ENCODE results near the gene AACS.

GRCh38 chr12:125100551-125101434, 35.6 kb downstream of the AACS start:
- no peak for TF ChIP-seq CTCF (IDR thresholded peaks at IDR 0.05; ENCODE audit: control extremely low read depth in 1 of 3, insufficient read depth in 1 of 3, low read depth in 1 of 3, low read length in 3 of 3)
- no peak for TF ChIP-seq POLR2AphosphoS5 (IDR thresholded peaks at IDR 0.05; ENCODE audit: low read depth, low read length)
- TF ChIP-seq NRF1 (IDR thresholded peaks at IDR 0.05; ENCODE audit: low read depth, low read length) = no peak
- TF ChIP-seq TCF12 (IDR thresholded peaks at IDR 0.05; ENCODE audit: low read depth, low read length) = no peak
- no peak for TF ChIP-seq GABPA (IDR thresholded peaks at IDR 0.05; ENCODE audit: borderline replicate concordance, insufficient read depth, low read length)
- TF ChIP-seq EZH2 (IDR thresholded peaks at IDR 0.05; ENCODE audit: low read depth, low read length, severe bottlenecking) = no peak
- TF ChIP-seq TEAD4 (IDR thresholded peaks at IDR 0.05; ENCODE audit: low read depth, low read length) = no peak
- TF ChIP-seq SAP30 (IDR thresholded peaks at IDR 0.05; ENCODE audit: insufficient read depth, insufficient replicate concordance, low read length) = no peak

All from H1 (cell line).